ENCODE data around the gene IRF5. TPM values are rescaled to one million over a fixed set of nuclear protein-coding genes. Genes with fewer than 3 reads are reported as not detected.
"Not testable (repeated sequence)": the region's sequence is repeated elsewhere in the genome, so short reads cannot be mapped to it uniquely, and the experiment has no call there.

Gene IRF5
- total RNA-seq, 1 donor from 2014 or later: not detected

DNA sequence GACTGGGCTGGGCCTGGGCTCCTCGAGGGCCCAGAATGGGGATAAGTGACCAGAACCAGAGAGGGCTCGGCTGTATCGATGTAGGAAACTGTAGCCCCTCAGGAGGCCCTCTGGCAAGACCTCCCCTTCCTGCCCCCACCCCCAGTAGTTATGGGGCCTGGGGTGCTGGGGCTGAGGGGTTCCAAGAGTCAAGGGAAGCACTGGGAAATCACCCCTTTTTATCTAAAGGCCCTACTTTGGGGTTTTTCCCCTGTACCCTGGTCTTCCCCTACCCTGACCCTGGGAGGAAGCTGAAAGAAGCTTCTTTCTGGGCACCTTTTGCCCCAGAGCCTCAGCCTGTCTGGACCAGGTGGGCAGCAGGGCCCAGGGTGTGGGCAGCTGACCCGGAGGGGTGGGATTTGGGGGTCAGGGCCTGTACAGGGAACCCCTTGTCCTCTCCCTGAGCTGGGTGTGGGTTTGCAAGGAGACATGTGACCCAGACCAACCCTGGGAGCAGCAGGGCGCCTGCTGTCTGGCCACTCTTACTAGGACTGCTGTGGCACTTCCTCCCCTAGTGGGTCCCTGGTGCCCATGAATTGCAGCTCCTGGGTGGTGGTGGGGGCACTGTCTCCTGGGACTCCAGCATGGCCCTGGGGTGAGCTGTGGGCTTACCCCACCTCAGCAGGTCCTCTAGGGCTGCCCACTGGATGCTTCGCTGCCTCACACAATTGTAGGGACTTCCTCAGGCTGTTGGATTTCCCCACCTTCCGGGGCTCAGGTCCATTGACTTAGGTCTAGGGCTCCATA is 1.5 kb downstream of the IRF5 start:
- no peak overlapping the region for H3K27ac Mint-ChIP-seq (ENCODE audit: unreplicated experiment)
- peaks cover 12% of the 10 kb centered on the region for H3K4me1 Mint-ChIP-seq
- DNase-seq (ENCODE audit: low read depth, low spot score): no peak
- TF ChIP-seq, protein P1, sequence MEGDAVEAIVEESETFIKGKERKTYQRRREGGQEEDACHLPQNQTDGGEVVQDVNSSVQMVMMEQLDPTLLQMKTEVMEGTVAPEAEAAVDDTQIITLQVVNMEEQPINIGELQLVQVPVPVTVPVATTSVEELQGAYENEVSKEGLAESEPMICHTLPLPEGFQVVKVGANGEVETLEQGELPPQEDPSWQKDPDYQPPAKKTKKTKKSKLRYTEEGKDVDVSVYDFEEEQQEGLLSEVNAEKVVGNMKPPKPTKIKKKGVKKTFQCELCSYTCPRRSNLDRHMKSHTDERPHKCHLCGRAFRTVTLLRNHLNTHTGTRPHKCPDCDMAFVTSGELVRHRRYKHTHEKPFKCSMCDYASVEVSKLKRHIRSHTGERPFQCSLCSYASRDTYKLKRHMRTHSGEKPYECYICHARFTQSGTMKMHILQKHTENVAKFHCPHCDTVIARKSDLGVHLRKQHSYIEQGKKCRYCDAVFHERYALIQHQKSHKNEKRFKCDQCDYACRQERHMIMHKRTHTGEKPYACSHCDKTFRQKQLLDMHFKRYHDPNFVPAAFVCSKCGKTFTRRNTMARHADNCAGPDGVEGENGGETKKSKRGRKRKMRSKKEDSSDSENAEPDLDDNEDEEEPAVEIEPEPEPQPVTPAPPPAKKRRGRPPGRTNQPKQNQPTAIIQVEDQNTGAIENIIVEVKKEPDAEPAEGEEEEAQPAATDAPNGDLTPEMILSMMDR (conservative IDR thresholded peaks at IDR 0.05): no peak
- H3K4me3 Mint-ChIP-seq: peak overlapping the region; percentile 19
- H3K36me3 Mint-ChIP-seq (ENCODE audit: low read depth): peaks cover 2% of the 10 kb centered on the region
- peaks cover 67% of the 10 kb centered on the region for H3K27me3 Mint-ChIP-seq (ENCODE audit: low read depth)
- no peaks in the 10 kb centered on the region for H3K9me3 Mint-ChIP-seq

DNA sequence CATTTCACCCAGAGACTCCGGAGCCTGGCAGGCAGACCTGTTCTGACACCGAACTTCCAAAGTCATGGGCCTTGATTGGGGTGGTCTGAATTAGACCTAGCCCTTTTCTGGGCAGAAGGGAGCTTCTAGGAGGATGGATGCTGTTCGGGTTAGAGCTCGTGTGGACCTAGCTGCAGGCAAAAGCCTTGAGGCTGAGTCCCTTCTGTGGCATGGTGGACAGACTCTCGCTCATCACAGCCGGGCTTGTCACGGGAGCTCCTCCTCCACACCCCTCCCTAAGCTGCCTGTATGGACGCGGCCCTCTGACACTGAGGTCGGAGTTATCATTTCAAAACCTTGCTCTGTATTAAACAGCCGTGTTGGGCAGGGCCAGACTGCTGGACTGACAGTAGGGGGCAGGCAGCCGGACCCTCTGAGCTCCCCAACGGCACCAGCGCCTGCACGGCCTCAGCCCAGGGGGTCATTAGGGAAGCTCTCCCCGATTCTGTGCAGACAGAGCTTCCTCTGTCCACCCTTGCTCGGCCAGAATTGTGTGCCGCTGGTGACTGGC is 2.2 kb downstream of the IRF5 start:
- TF ChIP-seq, protein P1 (conservative IDR thresholded peaks at IDR 0.05): no peak
- Mint-ChIP-seq H3K36me3 (ENCODE audit: low read depth) (peaks cover 2% of the 10 kb centered on the region), H3K9me3 (no peaks in the 10 kb centered on the region), H3K27ac (ENCODE audit: unreplicated experiment) (no peak overlapping the region), H3K27me3 (ENCODE audit: low read depth) (peaks cover 66% of the 10 kb centered on the region), H3K4me3 (peak overlapping the region; percentile 19), H3K4me1 (peaks cover 12% of the 10 kb centered on the region)
- no peak for DNase-seq (ENCODE audit: low read depth, low spot score)

GRCh38 chr7:128940494-128941322 is 3.0 kb downstream of the IRF5 start:
- no peak overlapping the region for H3K27ac Mint-ChIP-seq (ENCODE audit: unreplicated experiment)
- peaks cover 59% of the 10 kb centered on the region for H3K27me3 Mint-ChIP-seq (ENCODE audit: low read depth)
- peaks cover 2% of the 10 kb centered on the region for H3K36me3 Mint-ChIP-seq (ENCODE audit: low read depth)
- no peak for DNase-seq (ENCODE audit: low read depth, low spot score)
- peaks cover 12% of the 10 kb centered on the region for H3K4me1 Mint-ChIP-seq
- TF ChIP-seq, protein P1 (conservative IDR thresholded peaks at IDR 0.05): no peak
- no peak overlapping the region for H3K4me3 Mint-ChIP-seq
- H3K9me3 Mint-ChIP-seq: no peaks in the 10 kb centered on the region

DNA sequence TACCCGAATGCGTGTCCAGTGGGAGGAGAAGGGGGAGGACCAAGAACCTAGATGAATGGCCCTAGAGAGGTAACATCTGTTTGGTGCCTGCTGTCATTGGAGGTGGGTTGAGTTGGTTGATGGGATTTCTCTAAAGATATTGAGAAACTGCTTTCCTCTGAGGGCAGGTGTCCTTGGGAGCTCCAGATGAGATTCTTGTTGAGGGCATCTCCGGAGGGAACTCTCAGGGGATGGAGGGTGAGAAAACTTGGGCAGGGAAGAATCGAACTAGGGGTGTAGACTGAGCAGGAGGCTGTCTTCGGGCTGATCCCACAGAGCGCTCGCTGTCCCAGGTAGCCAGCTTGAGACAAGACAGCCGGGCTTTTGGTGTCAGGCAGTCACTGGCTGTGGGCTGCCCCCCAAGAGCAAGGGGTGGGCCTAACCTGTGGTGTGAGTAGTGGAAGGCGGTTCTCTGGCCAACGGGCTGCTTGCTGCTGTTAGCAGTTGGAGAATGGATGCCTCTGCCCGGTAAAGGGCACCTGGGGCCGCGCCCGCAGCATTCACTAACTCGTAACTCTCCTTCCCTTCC is 3.7 kb downstream of the IRF5 start:
- TF ChIP-seq, protein P1 (conservative IDR thresholded peaks at IDR 0.05): no peak
- Mint-ChIP-seq H3K4me1 (peaks cover 12% of the 10 kb centered on the region), H3K9me3 (no peaks in the 10 kb centered on the region), H3K36me3 (ENCODE audit: low read depth) (peaks cover 2% of the 10 kb centered on the region), H3K27me3 (ENCODE audit: low read depth) (peaks cover 53% of the 10 kb centered on the region), H3K27ac (ENCODE audit: unreplicated experiment) (no peak overlapping the region), H3K4me3 (no peak overlapping the region)
- DNase-seq (ENCODE audit: low read depth, low spot score): no peak

DNA sequence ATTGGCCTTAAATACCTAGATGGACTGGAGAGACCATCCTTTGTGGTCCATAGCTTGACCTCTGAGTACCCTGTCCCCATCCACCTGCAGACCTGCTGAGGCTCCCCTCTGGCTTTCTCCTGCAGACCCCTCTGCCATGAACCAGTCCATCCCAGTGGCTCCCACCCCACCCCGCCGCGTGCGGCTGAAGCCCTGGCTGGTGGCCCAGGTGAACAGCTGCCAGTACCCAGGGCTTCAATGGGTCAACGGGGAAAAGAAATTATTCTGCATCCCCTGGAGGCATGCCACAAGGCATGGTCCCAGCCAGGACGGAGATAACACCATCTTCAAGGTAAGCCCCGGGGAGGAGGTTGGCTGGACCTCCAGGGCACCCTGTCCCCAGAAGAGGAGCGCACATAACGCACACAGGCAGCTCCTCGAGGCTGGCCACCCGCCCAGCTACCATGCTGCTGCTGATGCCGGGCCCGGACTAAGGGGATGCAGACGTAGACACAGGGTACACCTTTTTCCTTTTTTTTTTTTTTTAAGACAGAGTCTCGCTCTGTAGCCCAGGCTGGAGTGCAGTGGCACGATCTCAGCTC is 4.3 kb downstream of the IRF5 start:
- peaks cover 49% of the 10 kb centered on the region for H3K27me3 Mint-ChIP-seq (ENCODE audit: low read depth)
- TF ChIP-seq, protein P1 (conservative IDR thresholded peaks at IDR 0.05): no peak
- H3K27ac Mint-ChIP-seq (ENCODE audit: unreplicated experiment): no peak overlapping the region
- no peak for DNase-seq (ENCODE audit: low read depth, low spot score)
- H3K4me1 Mint-ChIP-seq: peaks cover 8% of the 10 kb centered on the region
- peaks cover 2% of the 10 kb centered on the region for H3K36me3 Mint-ChIP-seq (ENCODE audit: low read depth)
- H3K9me3 Mint-ChIP-seq: no peaks in the 10 kb centered on the region
- no peak overlapping the region for H3K4me3 Mint-ChIP-seq

- H3K9me3 Mint-ChIP-seq; H3K27ac Mint-ChIP-seq (ENCODE audit: unreplicated experiment); H3K36me3 Mint-ChIP-seq (ENCODE audit: low read depth); DNase-seq (ENCODE audit: low read depth, low spot score); H3K4me1 Mint-ChIP-seq; H3K4me3 Mint-ChIP-seq: not testable (repeated sequence)
- peaks cover 41% of the 10 kb centered on the region for H3K27me3 Mint-ChIP-seq (ENCODE audit: low read depth)
These were observed 5.5 kb downstream of the IRF5 start for GRCh38 chr7:128943251-128943650.
